K562 (cell line): Measurements from ENCODE around the gene DAB1. TPM values are rescaled to one million over a fixed set of nuclear protein-coding genes. Genes with fewer than 3 reads are reported as not detected.

Experiments
- ATAC-seq: fragments of 200-7000 bp; cut with Tn5 transposase; 3 replicates; pipeline ENCODE4 v1.9.1; 2020; ENCODE audit warnings: moderate library complexity
- BruUV-seq: library from RNA; stranded (reverse); fragments of 400-500 nt; replicated peaks from 2 replicates; lab custom pipeline; 2021; lab: Mats Ljungman, UMichigan
- CTCF ChIA-PET: fragments of 300-600 bp; formaldehyde crosslinking; extraction: SDS; loops from one replicate; lab custom pipeline; 2021; ENCODE audit warnings: low intra/inter-chr PET ratio; lab: Yijun Ruan, JAX
- POLR2A ChIA-PET: fragments of 300-600, 350-650 bp; sonication (Branson Sonifier 250); formaldehyde crosslinking; extraction: SDS; loops from one replicate; lab custom pipeline; 2021; ENCODE audit warnings: antibody characterized with exemption, inconsistent platforms; lab: Yijun Ruan, JAX
- DNase-seq, 4 experiments: peaks; one replicate each; pipeline versions ENCODE4 v3.0.0 to v3.0.0-alpha.2; 2011 to 2018; ENCODE audit warnings: low spot score in 3 of 4, mixed read lengths in 3 of 4; ENCODE audit errors: extremely low read depth in 1 of 4
- FAIRE-seq: peaks from 2 replicates; lab custom pipeline; 2011; peaks lifted over from hg19 to GRCh38; lab: Jason Lieb, UNC
- H2AFZ ChIP-seq: 2 replicates; pipeline ENCODE4 v1.6.0; 2011; ENCODE audit warnings: low read depth, low read length, control low read depth, inconsistent platforms
- H3K27ac ChIP-seq: fragments of 200-600 bp; 3 replicates; pipeline ENCODE4 v1.8.0; 2011; ENCODE audit warnings: low read depth, mild to moderate bottlenecking, control low read depth, inconsistent platforms, low read length, moderate library complexity, mixed read lengths; ENCODE audit errors: extremely low read depth
- H3K27me3 ChIP-seq, 2 experiments: fragments of 300-600 bp in 1 of 2; 2 replicates in 1 of 2; 3 replicates in 1 of 2; pipeline versions ENCODE4 v1.6.0 to v1.8.0; 2011; ENCODE audit warnings: inconsistent platforms in 2 of 2, low read length in 2 of 2, mild to moderate bottlenecking in 1 of 2, mixed read lengths in 1 of 2, moderate library complexity in 1 of 2; ENCODE audit not compliant: control insufficient read depth in 2 of 2, insufficient read depth in 2 of 2
- H3K36me3 ChIP-seq: fragments of 300-600 bp; 3 replicates; pipeline ENCODE4 v1.8.0; 2011; ENCODE audit warnings: mild to moderate bottlenecking, low read length, inconsistent platforms; ENCODE audit not compliant: control insufficient read depth, insufficient read depth
- H3K4me1 ChIP-seq, 2 experiments: fragments of 200-600 bp in 1 of 2; replicated peaks in 1 of 2; 2 replicates in 1 of 2; 3 replicates in 1 of 2; pipeline versions ENCODE4 v1.5.1 to v1.8.0; 2011; ENCODE audit warnings: inconsistent platforms in 2 of 2, low read length in 2 of 2, mild to moderate bottlenecking in 1 of 2, mixed read lengths in 1 of 2, moderate library complexity in 1 of 2; ENCODE audit not compliant: control insufficient read depth in 2 of 2, insufficient read depth in 2 of 2
- H3K4me2 ChIP-seq: 2 replicates; pipeline ENCODE4 v1.6.1; 2011; ENCODE audit warnings: low read length, control low read depth, inconsistent platforms, mixed read lengths; ENCODE audit not compliant: insufficient read depth
- H3K4me3 ChIP-seq: fragments of 200-600 bp; sonication (generic), shearing (Covaris generic); 2 replicates; pipeline ENCODE4 v1.5.1; 2016; ENCODE audit warnings: control low read depth, inconsistent platforms
- H3K79me2 ChIP-seq: fragments of 200-600 bp; 3 replicates; pipeline ENCODE4 v1.8.0; 2011; ENCODE audit warnings: low read length, inconsistent platforms; ENCODE audit not compliant: control insufficient read depth, insufficient read depth
- H3K9ac ChIP-seq, 2 experiments: 2 replicates each; pipeline versions ENCODE4 v1.6.0 to v1.6.1; 2011; ENCODE audit warnings: low read depth in 2 of 2, low read length in 2 of 2, control low read depth in 1 of 2, inconsistent platforms in 1 of 2, mild to moderate bottlenecking in 1 of 2, mixed read lengths in 1 of 2; ENCODE audit not compliant: insufficient read depth in 1 of 2
- H3K9me1 ChIP-seq: one replicate; pipeline ENCODE4 v1.6.0; 2011; ENCODE audit warnings: inconsistent platforms, mild to moderate bottlenecking, low read length, moderate library complexity; ENCODE audit not compliant: control insufficient read depth, insufficient read depth
- H3K9me3 ChIP-seq: replicated peaks from 2 replicates; pipeline ENCODE4 v1.5.1; 2011; ENCODE audit warnings: low read depth, low read length, inconsistent platforms; ENCODE audit not compliant: control insufficient read depth, insufficient read depth
- H4K20me1 ChIP-seq: replicated peaks from 2 replicates; pipeline ENCODE4 v1.6.1; 2011; ENCODE audit warnings: low read length, inconsistent platforms, mixed read lengths; ENCODE audit not compliant: control insufficient read depth, insufficient read depth
- BRF1 ChIP-seq: IDR thresholded peaks from 3 replicates; pipeline ENCODE4 v1.6.1; 2011; ENCODE audit warnings: borderline replicate concordance, mild to moderate bottlenecking; ENCODE audit not compliant: insufficient read length; ENCODE audit errors: extremely low read depth
- CREB1 ChIP-seq, 2 experiments: sonication (generic) in 1 of 2; formaldehyde crosslinking in 1 of 2; IDR thresholded peaks; 2 replicates each; pipeline versions ENCODE4 v1.6.1 to v1.8.0; 2012 to 2022; ENCODE audit warnings: inconsistent platforms in 1 of 2, mild to moderate bottlenecking in 1 of 2, missing genetic modification reagents in 1 of 2, moderate library complexity in 1 of 2
- CREBBP ChIP-seq: IDR thresholded peaks from one replicate; pipeline ENCODE4 v1.6.1; 2012; ENCODE audit warnings: low read depth, mild to moderate bottlenecking, control low read depth, inconsistent platforms, low read length
- ZSCAN29 ChIP-seq: fragments of 450-650 bp; IDR thresholded peaks from 2 replicates; pipeline ENCODE4 v1.6.1; 2017
- WGBS: fragments of 100-300 bp; shearing (Covaris generic); methylation state at CpG from one replicate; pipeline ENCODE4 v1.1.6; 2016; ENCODE audit warnings: low coverage, mixed read lengths; ENCODE audit not compliant: insufficient coverage; ENCODE audit errors: missing lambda C conversion rate; 5-methylcytosine and 5-hydroxymethylcytosine counted together
- in situ Hi-C: fragments of 300-500 bp; cut with MboI; formaldehyde crosslinking; loops from 4 replicates; pipeline ENCODE4 v1.15.0; 2018; ENCODE audit warnings: inconsistent platforms, mixed read lengths
- intact Hi-C: fragments of 100-400 bp; cut with micrococcal nuclease; formaldehyde crosslinking; loops from 2 replicates; pipeline ENCODE4 v1.14.2; 2022
- polyA plus RNA-seq, 8 experiments: library from polyadenylated mRNA; depleted of rRNA in 4 of 8; stranded (reverse) in 5 of 8; unstranded in 3 of 8; fragments of >200 nt; fragmentation: Nextera tagmentation in 2 of 8; fragmentation: Illumina TruSeq in 1 of 8; extraction: Ambion mirVana in 2 of 8; extraction: Trizol in 1 of 8; gene quantifications; 2 replicates each; pipeline versions ENCODE4 v1.2.1 to v1.2.3, GENCODE V29; 2011 to 2014; ENCODE audit warnings: inconsistent platforms in 1 of 8, missing spikeins in 1 of 8
- total RNA-seq, 7 experiments: library from RNA; depleted of rRNA in 6 of 7; stranded (reverse); fragments of >200 nt in 6 of 7; fragmentation: Illumina TruSeq in 2 of 7; extraction: Trizol in 2 of 7; gene quantifications; 2 replicates each; pipeline versions ENCODE4 v1.2.1 to v1.2.3, GENCODE V29; 2011 to 2021; ENCODE audit warnings: low replicate concordance in 1 of 7
- TF ChIP-seq, protein P1 (sequence below): fragments of 450-650 bp; IDR thresholded peaks from 2 replicates; pipeline ENCODE4 v1.6.1; 2018; ENCODE audit not compliant: partially characterized antibody
- TF ChIP-seq, protein P2 (sequence below), 2 experiments: fragments of 450-650 bp in 1 of 2; sonication (generic) in 1 of 2; formaldehyde crosslinking in 1 of 2; IDR thresholded peaks; 2 replicates each; pipeline versions ENCODE4 v1.7.1 to v1.9.0; 2016 to 2022; ENCODE audit warnings: inconsistent platforms in 1 of 2, mild to moderate bottlenecking in 1 of 2, missing genetic modification reagents in 1 of 2

DAB1 gene
- total and polyA plus RNA-seq, 9 of the 15 experiments (the other 6 are each of a cell fraction or from before 2014, with no cell fraction given) = not detected

DNA sequence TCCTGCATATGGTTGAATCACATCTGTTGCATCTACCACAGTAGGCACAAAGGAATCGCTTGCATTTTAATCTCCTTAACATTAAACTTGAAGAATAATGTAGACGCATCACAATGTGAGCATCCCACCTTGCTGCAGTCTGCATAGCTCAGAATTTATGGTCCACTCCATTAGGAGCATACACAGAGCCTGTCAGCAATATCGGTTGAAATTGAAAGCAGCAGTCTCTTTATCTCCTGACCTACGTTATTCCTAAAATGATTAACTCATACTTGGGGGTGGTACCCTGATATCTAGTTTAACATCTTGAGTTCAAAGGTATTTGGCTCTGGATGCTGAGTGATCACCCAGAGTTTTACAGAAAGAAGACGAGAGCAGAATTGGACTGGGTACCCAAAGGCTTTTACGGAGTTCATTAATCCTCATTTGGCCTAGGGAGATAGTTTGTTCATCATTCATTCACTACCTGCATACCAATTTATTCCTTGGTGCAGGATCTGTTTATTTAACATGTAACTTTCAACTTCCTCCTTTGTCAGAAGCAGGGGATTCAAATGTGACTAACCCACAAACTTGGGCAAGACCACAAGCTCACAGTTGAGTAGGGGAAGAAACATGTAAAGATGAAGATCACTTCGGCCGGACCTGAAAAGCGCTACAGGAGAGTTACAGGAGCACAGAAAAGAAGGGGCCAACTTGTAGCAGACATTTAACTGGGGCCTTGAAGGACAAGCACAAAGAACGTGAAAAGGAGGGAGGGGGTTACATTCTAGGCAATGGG is 187.9 kb downstream of the DAB1 start:
- BruUV-seq = no TSS peak
- H3K4me3 ChIP-seq = no peak overlapping the region
- peaks cover 0 to 11% of the 10 kb centered on the region in 2 experiments; a peak in 2 of 5 replicates for H3K4me1 ChIP-seq
- no peak overlapping the region for H3K27ac ChIP-seq
- ChIA-PET POLR2A (interaction anchor here (1.0 kb wide), 1 partner anchor 12 kb away, joined by 3 read pairs; no protein-coding TSS in a partner anchor), CTCF (no interaction called here)
- H4K20me1 ChIP-seq = no peaks in the 10 kb centered on the region
- ATAC-seq (no peak), DNase-seq (no peak), FAIRE-seq (no peak)
- WGBS = 25% methylated on average over 10 of the region's 10 CpGs
- no peaks in the 10 kb centered on the region for H3K27me3 ChIP-seq
- no peaks in the 10 kb centered on the region for H3K36me3 ChIP-seq
- H3K9ac ChIP-seq = no peak overlapping the region
- TF ChIP-seq BRF1 (no peak), CREB1 (IDR thresholded peaks at IDR 0.05) (no peak), CREB1 (CRISPR knock-in tag; IDR thresholded peaks at IDR 0.05) (no peak), ZSCAN29 (no peak), CREBBP (no peak)
- TF ChIP-seq, protein P1, sequence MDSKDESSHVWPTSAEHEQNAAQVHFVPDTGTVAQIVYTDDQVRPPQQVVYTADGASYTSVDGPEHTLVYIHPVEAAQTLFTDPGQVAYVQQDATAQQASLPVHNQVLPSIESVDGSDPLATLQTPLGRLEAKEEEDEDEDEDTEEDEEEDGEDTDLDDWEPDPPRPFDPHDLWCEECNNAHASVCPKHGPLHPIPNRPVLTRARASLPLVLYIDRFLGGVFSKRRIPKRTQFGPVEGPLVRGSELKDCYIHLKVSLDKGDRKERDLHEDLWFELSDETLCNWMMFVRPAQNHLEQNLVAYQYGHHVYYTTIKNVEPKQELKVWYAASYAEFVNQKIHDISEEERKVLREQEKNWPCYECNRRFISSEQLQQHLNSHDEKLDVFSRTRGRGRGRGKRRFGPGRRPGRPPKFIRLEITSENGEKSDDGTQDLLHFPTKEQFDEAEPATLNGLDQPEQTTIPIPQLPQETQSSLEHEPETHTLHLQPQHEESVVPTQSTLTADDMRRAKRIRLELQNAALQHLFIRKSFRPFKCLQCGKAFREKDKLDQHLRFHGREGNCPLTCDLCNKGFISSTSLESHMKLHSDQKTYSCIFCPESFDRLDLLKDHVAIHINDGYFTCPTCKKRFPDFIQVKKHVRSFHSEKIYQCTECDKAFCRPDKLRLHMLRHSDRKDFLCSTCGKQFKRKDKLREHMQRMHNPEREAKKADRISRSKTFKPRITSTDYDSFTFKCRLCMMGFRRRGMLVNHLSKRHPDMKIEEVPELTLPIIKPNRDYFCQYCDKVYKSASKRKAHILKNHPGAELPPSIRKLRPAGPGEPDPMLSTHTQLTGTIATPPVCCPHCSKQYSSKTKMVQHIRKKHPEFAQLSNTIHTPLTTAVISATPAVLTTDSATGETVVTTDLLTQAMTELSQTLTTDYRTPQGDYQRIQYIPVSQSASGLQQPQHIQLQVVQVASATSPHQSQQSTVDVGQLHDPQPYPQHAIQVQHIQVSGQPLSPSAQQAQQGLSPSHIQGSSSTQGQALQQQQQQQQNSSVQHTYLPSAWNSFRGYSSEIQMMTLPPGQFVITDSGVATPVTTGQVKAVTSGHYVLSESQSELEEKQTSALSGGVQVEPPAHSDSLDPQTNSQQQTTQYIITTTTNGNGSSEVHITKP = peak; percentile 35
- TF ChIP-seq, protein P2, sequence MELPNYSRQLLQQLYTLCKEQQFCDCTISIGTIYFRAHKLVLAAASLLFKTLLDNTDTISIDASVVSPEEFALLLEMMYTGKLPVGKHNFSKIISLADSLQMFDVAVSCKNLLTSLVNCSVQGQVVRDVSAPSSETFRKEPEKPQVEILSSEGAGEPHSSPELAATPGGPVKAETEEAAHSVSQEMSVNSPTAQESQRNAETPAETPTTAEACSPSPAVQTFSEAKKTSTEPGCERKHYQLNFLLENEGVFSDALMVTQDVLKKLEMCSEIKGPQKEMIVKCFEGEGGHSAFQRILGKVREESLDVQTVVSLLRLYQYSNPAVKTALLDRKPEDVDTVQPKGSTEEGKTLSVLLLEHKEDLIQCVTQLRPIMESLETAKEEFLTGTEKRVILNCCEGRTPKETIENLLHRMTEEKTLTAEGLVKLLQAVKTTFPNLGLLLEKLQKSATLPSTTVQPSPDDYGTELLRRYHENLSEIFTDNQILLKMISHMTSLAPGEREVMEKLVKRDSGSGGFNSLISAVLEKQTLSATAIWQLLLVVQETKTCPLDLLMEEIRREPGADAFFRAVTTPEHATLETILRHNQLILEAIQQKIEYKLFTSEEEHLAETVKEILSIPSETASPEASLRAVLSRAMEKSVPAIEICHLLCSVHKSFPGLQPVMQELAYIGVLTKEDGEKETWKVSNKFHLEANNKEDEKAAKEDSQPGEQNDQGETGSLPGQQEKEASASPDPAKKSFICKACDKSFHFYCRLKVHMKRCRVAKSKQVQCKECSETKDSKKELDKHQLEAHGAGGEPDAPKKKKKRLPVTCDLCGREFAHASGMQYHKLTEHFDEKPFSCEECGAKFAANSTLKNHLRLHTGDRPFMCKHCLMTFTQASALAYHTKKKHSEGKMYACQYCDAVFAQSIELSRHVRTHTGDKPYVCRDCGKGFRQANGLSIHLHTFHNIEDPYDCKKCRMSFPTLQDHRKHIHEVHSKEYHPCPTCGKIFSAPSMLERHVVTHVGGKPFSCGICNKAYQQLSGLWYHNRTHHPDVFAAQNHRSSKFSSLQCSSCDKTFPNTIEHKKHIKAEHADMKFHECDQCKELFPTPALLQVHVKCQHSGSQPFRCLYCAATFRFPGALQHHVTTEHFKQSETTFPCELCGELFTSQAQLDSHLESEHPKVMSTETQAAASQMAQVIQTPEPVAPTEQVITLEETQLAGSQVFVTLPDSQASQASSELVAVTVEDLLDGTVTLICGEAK (IDR thresholded peaks at IDR 0.05) = no peak
- TF ChIP-seq, protein P2 (CRISPR knock-in tag; IDR thresholded peaks at IDR 0.05) = no peak
- H3K9me3 ChIP-seq = no peaks in the 10 kb centered on the region
- H3K79me2 ChIP-seq = no peaks in the 10 kb centered on the region
- no peaks in the 10 kb centered on the region for H3K9me1 ChIP-seq
- H2AFZ ChIP-seq = peak overlapping the region; percentile 3; the same call in 1 of the 2 replicates
- in situ Hi-C loops (no loop called here), intact Hi-C loops (no loop called here)
- no peak overlapping the region for H3K4me2 ChIP-seq
